Stimulated activated CD4-positive, alpha-beta T cell treated with anti-CD3 and anti-CD28 coated beads, Interleukin-2, amount 100 ng/mL, for 4 hours (primary cell): ENCODE measurements around the gene TMEM184B.

ENCODE experiments used
- DNase-seq: peaks from one replicate; pipeline ENCODE4 v3.0.0-alpha.2; 2020; ENCODE audit warnings: low read depth

Gene TMEM184B

DNA sequence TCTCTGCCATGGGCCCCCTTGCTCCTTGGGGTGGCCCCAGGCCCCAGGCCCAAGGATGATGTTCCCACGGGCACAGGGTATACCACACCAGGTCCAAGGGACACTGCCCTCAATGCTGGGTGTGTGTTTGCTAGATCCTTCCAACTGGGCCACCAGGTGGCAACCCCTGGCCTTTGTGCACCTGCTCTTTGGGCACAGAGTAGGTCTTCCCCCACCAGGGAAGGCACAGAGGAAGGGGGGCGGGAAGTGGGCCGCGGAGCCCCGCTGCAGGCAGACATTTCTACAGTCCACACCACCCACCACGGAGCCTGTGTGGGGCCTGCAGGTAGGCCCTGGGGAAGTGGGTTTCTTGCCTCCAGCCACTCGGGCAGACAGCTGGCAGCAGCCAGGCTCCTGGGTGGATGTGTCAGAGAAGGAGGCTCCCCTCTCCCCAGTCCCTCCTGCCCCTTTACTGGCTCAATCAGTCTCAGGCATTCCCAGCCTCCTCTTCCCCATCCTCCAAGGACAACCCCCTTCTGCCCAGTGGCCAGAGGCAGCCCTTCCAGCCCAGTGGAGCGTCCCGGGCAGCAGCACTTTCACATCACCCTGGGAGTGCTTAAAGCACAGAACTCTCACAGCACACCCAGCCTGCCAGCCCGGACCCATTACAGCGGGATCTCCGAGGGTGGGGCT is 49.4 kb downstream of the TMEM184B start:
- DNase-seq, result no peak

GRCh38 chr22:38222797-38223119 is 50.1 kb downstream of the TMEM184B start:
- no peak for DNase-seq

DNA sequence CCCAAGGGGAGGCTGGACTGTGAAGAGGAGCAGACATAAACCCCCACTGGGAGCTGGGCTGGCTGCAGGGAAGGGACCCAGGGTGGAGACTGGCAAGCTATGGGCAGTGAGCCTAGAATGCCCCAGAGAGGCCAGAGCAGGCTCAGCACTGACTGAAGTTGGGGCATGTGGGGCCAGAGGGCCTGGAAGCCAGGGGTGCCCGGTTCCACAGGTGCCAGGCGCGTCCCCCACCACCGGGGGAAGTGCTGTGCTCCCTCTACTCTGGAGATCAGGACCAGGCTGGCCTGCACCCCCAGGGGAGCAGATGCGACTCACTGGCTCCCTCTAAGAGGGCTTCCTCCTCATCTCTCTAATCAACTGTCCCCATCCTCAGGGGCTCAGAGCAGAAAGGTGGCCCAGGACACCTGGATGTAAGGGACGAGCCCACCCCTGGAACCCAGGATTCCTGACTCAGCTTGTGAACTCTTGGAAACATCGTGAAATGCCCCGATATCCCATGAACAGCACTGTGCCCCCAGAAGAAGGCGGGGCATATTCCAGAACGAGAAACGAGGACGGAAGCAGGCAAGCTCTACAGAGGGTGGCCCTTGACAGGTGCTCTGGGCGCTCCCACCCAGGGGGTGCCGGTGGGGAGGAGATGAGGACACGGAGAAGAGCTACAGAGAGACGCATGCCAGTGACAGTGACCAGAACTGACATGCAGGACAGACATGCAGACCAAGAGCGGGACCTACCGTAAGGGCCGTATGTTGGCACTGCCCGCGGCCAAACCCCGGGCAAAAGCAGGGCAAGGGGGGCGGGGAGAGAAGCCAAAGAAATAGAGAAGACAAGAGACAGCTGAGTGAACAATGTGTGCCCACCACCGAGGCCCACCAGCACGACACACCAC is 50.7 kb downstream of the TMEM184B start:
- no peak for DNase-seq

- DNase-seq, result no peak
Observed at GRCh38 chr22:38221407-38221806, 51.4 kb downstream of the TMEM184B start.

GRCh38 chr22:38220653-38221386 is 52.0 kb downstream of the TMEM184B start:
- DNase-seq, result no peak

DNA sequence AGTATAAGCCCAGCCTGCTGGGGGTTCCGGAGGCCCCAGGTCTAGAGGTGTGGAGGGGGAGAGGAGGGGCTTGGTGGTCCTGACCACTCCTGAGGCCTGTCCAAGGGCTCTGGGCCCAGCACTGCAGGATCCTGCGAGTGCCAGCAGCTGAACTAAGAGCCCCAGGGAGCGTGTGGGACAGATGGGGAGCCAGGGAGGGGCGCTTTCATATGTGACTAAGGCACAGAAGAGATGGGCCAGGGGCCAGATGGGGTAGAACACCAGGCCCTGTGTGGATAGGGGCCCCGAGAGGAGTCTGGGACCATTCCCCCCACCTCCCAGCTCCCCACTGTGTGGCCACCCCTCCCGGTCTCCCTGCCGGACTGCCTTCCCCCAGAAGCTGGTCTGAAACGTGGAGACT is 52.6 kb downstream of the TMEM184B start:
- no peak for DNase-seq

- DNase-seq, result no peak
Observed at GRCh38 chr22:38219632-38220031, 53.2 kb downstream of the TMEM184B start.

DNA sequence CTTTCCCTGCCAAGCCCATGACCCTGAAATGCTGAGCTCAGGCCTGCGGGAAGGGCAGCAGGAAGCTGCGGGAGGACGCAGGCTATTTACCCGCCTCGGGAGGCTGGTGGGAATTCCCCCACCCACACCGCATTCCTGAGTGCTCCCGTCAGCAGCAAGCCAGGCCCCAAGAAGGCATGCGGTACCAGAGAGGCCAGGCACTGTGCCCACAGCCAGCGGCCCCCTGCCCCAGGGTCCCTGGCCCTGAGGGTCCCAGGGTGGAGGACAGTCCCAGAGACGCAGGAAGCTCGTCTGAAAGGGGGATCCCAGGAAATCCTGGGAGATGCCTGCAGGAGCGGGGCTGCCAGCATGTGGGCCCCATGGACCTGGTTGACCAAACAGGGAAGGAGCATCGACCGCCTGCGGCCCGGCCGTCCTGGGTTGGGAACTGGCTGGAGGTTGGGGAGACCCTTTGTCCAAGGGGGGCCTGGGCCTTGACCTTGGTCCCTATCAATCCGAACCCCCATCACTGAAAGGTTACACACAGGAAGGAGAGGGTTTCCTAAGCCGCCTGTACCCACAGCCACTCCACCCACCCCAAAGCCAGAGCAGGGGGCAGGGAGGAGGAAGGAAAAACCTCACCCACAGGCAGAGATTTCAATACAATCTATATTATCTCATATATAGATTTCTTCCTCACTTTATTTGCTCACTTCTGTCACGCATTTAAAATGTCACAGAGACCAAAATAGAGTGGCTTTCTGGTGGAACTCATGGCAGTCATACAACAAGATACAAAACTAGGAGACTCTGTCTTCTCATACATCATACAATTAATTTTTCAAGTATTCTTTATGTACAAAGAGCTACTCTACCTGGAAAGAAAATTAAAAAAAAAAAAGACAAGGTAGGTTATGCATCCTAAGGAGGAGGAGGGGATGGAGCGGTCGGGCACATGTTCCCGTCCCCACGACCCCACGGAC is 53.9 kb downstream of the TMEM184B start:
- peak; percentile 31 for DNase-seq

GRCh38 chr22:38215156-38216038 is 57.4 kb downstream of the TMEM184B start:
- no peak for DNase-seq

DNA sequence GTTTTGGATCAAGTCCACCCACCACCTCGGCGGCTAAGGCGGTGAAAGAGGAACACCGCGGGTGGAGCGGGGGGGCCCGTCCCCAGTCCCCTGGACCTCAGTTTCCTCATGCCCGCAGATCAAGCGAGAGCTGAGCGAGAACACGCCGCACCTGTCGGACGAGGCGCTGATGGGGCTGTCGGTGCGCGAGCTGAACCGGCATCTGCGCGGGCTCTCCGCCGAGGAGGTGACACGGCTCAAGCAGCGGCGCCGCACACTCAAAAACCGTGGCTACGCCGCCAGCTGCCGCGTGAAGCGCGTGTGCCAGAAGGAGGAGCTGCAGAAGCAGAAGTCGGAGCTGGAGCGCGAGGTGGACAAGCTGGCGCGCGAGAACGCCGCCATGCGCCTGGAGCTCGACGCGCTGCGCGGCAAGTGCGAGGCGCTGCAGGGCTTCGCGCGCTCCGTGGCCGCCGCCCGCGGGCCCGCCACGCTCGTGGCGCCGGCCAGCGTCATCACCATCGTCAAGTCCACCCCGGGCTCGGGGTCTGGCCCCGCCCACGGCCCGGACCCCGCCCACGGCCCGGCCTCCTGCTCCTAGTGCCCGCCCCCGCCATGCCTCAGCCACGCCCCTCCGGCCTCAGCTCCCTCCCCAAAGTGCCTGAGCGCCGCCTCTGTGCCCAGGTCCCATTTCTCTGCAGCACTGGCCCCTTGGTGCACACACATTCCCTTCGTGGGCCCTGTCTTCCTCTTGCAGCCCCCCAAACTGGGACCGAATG is 58.3 kb downstream of the TMEM184B start:
- DNase-seq, result peak; percentile 49

DNA sequence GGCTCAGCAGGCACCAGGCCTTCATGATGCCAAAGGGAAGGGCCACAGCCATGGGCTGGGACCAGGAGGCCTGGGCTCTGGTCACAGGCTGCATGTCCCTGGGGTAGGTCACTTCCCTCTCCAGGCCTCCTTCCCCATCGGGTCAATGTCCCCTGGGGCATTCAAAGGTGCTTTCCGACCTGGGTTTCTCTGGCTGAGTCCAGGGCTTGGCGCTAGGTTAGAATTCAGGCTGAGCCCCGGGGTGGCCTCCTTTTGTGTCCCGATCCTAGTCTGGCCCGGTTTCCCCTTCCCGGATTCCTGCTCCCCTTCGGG is 58.9 kb downstream of the TMEM184B start:
- DNase-seq, result no peak

- no peak for DNase-seq
Observed at GRCh38 chr22:38213319-38213989, 59.4 kb downstream of the TMEM184B start.

DNA sequence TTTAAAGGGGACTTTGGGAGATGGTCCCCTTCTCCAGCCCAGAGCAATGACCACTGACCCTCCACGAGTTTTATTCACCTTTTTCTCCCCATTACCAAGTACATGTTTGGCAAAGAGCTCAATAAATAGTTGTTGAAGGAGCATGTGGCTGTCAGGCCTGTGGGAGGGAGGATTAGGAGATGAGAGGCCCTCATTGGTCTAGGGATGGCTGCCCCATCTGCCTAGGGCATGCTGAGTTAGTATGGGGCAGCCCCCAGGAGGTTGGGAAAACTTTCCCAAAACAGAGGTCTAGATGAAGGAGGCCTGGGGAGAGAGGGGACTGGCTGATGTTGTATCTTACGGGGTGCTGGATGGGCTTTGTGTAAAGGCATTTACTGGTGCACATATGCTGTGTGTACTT is 60.4 kb downstream of the TMEM184B start:
- no peak for DNase-seq

DNA sequence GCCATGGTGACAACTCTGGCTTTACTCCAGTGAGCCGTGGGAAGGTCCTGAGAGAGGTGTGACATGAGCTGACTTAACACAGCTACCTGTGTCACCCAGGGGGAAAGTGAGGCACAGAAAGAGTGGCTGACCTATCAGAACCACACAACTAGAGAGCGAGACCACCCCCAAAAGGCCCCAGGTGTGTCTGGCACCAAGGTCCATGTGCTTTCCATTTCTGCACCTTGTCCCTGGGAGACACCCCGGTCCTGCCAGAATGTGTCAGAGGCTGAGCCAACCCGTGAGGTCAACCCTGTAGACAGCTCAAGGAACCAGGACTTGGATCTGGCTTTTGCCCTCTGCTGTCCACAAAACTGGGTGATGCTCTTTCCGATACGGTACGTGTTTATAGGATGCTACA is 61.3 kb downstream of the TMEM184B start:
- DNase-seq, result no peak

DNA sequence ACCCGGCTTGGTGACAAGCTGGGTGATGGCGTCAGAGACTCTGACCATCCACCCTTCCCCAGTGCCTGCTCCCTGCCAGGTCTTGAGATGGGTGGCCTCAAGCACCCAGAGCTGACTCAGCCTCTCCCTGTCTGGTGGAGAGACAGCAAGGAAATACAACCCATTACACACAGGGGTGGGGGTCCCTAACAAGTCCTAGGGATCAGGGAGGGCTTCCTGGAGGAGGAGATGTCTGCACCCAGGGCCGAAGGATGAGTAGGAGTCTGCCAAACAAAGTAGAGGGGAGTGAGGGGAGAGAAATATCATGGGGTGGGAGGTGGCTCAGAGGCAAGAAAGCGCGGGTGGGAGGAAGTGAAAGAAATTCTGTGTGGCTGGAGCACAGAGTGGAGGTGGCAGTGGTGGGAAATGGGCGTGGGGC is 64.2 kb downstream of the TMEM184B start:
- DNase-seq, result no peak

DNA sequence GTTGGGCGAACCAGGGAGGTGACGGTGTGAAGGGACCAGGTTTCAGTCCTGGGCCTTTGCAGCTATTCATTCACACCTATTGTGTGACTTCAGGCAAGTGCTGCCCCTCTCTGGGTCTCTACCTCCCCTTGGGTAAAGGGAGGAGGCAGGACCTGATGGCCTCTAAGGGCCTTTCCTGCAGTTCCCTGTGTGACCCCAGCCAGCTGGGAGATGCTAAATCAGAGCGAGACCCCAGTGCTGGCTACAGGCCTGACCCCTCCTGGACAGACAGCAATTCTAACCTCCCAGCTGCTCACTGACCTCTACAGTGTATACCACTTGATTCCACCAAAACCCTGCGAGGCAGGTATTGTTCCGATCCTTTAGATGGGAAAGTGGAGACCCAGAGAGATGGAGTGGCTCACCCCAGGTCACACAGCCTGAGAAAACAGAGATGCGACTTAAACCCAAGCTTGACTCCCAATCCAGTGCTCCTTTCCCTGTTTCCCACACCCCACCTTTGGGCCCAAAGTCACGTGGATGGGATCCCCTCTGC is 64.8 kb downstream of the TMEM184B start:
- DNase-seq, result no peak

DNA sequence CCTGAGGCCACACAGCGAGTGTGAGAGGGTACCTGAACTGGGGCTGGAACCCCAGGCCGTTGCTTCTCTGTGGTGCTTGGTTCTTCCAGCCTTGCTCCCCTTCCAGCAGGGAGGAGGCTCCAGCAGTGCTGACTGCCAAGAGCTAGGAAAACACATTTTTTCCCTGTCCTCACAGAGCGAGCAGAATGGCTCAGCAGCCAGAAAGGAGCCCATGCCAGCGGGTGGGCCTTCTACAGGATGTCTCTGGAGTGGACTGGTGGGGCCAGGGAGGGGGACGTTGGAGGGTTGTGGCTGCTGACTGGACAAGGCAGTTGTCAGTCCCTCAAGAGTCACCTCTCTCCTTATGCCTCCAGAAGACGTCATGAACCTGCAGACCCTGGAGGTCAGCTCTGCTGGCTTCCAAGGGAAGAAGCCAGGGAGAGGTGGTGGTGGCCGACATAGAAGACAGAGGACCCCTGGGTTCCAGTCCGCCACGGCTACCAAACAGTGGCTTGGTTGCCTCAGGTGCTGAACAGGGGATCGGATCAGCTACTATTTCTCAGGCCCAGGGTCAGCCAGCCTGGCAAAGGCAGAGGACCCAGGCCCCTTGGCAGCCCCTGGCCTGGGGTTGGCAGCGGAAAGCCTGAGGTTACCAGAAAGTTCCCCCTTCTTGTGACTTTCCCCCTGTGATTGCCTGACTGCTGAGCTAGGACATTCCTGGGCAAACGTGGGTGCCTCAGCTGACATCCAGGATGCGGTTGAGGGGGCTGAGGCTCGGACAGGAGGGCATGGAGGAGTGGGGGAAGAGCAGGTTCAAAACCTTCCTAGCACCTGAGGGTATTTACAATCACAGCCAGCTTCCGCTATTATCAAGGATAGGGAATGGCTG is 67.3 kb downstream of the TMEM184B start:
- DNase-seq, result no peak

DNA sequence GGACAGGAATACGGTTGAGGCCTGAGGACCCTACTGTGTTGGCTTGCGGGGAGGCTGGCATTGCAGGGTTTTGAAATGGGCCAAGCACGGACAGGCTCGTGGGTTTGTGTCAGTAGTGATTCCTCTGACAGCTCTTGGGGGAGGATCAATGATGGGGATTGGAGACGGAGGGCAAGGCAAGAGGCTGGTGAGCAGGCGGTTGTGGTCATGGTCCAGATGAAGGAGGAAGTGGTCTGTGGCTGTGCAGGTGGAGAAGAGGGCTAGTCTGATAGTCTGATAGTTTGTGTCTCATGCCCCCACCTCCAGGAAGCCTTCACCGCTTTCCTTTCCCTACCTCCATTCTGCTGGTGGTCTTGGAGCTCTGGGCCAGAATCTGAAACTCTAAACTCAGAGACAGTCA is 68.0 kb downstream of the TMEM184B start:
- no peak for DNase-seq
